HG03469 (cell line): ENCODE measurements around the gene PAOX.
"Not testable (repeated sequence)": the region's sequence is repeated elsewhere in the genome, so short reads cannot be mapped to it uniquely, and the experiment has no call there.

Experiments
- ATAC-seq: cut with Tn5 transposase; IDR thresholded peaks from one replicate; pipeline ENCODE4 v1.9.1; 2021; ENCODE audit warnings: mild to moderate bottlenecking, moderate library complexity, moderate number of reproducible peaks; ENCODE audit not compliant: unreplicated experiment

PAOX gene

DNA sequence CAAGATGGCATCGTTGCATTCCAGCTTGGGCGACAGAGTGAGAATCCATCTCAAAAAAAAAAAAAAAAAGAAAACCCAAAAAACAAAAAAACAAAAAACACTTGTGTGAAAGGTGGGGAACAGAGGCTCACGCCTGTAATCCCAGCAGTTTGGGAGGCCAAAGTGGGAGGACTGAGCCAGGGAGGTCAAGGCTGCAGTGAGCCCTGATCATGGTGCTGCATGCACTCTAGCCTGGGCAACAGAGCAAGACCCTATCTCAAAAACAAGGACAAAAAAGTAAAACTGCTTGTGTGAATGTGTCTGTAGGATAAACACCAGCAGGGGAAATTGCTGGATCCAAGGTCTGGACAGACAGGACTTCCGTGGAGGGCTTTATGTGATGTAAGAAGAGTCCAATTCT, 4.5 kb downstream of the PAOX start:
- ATAC-seq = no peak

DNA sequence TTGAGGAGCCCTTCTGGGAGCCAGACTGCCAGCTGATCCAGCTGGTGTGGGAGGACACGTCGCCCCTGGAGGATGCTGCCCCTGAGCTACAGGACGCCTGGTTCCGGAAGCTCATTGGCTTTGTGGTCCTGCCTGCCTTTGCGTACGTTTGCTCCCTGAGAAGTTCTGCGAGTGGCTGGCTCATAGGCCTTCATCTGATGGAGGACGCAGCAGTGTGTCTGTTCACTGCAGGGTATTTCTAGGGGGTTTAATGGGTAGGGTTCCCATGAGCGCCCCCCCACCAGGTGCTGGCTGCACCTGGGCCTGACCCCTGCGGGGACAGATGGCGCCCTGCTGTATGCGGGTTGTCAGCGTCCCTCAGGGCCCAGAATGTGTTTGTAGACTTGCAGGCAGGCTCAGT, 5.0 kb downstream of the PAOX start:
- no peak for ATAC-seq

DNA sequence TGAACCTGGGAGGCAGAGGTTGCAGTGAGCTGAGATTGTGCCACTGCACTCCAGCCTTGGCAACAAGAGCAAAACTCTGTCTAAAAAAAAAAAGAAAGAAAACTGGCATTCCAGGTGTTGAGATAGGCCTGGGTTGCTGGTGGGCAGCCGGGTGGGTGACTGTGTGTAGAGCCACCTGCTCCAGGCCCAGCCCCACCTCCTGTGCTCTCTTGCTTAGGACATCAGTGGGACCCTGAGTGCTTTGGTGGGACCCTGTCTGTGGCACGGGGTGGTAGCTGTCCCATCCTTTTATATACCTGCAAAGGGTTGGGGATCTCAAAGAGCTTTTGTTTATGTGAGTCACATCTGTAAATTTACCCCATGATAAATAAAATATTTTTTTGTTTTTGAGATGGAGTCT, 6.2 kb downstream of the PAOX start:
- no peak for ATAC-seq

DNA sequence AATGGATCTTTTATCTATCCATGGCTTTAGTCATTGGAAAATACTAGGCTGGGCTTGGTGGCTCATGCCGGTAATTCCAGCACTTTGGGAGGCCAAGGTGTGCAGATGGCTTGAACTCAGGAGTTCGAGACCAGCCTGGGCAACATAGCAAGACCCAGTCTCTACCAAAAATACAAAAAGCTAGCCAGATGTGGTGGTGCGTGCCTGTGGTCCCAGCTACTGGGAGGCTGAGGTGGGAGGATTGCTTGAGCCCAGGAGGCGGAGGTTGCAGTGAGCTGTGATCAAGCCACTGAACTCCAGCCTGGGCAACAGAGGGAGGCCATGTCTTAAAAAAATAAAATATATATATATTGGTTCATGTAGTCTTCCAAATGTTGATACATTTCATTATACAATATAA, 7.9 kb downstream of the PAOX start:
- not testable (repeated sequence) for ATAC-seq

DNA sequence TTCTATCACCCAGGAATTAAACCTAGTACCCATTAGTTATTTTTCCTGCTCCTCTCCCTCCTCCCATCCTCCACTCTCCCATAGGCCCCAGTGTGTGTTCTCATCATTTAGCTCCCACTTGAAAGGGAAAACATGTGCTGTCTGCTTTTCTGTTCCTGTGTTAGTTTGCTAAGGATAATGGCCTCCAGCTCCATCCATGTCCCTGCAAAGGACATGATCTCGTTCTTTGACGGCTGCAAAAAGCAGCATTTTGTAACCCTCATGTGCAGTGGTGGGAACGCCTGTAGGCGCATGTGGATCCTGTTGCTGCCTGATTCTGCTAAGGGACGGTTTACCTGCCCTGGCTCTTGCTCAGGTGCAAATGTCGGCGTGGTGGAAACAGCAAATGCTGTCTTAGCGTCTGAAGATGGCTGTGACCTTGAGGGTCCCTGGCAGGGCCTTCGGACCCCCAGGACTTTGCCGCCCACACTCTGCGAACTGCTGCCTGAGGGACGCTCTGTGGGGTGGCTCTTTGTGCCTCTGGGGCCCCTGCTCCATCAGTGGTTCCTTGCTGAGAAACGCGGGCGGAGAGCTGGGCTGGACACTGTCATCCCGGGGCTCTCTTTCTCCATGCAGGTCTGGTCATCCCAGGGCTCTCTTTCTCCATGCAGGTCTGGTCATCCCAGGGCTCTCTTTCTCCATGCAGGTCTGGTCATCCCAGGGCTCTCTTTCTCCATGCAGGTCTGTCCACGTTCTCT, 9.3 kb downstream of the PAOX start:
- ATAC-seq = no peak

DNA sequence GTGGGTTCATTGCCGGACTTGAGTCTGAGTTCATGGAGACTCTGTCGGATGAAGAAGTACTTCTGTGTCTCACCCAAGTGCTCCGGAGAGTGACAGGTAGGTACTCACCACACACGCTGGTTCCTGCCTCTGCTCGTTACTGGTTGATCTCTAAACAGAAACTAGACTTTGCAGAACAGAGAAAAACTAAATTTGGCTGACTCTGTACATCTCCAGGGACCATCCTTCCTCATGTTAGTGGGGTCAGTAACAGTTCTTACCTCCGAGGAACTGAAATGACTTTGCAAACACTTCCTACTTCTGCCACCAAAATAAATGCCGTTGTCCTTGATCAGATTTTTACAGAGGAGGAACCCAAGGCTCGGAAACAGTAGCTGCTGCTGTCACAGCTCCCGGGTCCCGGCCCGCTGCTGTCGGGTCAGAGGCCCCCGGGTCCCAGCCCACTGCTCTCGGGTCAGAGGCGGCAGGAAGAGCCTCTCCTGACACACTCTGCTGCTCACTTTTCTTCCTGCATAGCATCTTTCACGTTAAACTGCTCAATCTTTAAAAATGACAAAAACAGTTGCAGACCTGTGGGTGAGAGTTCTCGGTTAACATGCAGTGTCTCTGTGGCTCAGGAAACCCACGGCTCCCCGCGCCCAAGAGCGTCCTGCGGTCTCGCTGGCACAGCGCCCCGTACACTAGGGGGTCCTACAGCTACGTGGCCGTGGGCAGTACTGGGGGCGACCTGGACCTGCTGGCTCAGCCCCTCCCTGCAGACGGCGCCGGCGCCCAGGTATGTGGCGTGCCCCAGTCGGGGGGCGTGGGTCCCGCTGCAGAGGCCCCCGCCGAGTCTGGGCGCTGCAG, 10.1 kb downstream of the PAOX start:
- ATAC-seq = peak; percentile 81

DNA sequence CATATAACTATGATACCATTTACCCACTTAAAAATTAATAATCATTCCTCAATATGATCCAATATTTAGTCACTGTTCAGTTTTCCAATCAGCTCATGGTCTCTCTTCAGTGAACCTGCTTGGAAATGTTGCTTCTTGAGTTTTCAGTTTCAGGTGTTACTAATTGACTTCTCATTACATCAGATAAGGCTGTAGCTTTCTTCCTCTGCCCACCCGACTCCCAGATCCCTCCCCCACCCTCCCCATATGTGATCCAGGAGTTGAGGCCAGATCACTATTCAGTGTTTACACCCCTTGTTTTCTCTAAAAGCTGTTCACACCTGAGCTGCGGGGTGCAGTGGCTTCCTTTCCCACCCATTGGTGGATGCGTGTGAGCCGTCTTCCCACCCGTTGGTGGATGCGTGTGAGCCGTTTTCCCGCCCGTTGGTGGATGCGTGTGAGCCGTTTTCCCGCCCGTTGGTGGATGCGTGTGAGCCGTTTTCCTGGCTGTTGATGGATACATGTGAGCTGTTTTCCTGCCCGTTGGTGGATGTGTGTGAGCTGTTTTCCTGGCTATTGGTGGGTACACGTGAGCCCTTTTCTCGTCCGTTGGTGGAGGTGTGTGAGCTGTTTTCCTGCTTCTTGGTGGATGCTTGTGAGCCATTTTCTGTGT, 11.7 kb downstream of the PAOX start:
- no peak for ATAC-seq

DNA sequence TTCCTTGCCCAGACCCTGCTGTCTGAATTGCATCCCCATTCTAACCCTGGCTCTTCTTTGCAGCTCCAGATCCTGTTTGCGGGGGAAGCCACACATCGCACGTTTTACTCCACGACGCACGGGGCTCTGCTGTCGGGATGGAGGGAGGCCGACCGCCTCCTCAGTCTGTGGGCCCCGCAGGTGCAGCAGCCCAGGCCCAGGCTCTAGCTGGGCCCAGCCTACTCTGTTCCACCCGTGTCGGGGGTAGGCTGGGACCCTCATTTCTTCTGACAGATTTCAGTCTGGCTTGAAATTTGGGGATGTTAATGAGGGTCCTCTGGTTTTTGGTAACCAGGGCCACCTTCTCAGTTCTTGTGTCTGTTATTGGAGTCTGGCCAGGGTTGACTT, 12.2 kb downstream of the PAOX start:
- no peak for ATAC-seq

DNA sequence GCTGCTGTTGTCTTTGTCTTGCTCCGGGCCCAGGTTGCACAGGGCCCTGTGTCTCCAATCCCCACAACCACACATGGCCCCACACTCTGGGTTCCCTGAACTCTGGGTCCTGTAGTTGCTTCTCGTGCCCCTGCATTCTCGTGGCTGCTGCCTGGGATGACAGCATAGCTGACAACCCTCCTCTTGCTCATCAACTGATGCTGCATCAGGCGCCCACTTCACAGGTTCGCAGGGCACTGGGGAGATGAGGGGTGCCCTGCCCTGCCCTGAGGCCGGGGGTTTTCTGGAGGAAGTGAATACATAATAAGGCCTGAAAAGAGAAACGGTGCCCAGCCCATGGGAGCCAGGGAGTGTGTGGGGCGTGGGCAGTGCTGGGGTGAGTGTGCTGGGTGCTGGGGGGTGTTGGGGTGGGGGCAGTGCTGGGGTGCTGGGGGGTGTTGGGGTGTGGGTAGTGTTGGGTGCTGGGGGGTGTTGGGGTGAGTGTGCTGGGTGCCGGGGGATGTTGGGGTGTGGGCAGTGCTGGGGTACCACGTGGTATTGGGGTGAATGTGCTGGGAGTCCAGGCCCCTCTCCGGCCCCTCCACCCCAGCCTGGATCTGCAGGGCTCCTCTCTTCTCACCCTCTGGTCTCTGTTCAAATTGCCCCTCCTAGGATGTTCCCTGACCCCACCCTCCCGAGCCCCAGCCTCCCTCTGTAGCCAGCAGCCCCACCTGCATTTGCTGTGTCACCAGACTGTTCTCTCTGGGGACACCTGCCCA, 12.9 kb downstream of the PAOX start:
- ATAC-seq = no peak

DNA sequence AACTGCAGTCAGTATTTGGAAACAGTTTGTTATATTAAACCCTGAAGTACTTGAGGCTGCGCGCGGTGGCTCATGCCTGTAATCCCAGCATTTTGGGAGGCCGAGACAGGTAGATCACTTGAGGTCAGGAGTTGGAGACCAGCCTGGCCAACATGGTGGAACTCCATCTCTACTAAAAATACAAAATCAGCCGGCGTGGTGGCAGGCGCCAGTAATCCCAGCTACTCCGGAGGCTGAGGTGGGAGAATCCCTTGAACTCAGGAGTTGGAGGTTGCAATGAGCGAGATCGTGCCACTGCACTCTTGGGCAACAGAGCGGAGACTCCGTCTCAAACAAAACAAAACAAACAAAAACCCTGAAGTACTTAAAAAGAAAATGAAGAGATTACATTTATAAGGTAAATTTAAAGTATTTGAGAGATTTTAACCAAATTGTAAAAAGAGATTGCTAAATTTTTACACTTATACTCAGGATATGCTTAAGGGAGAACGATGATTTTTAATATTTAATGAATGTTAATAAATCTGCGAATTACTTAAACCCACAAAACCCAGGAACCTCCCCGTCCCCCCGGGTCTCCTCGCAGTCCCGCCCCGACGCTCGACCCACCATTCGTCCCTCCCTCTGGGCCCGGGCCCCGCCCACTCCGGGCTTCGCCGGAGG, 14.5 kb downstream of the PAOX start:
- ATAC-seq = no peak

DNA sequence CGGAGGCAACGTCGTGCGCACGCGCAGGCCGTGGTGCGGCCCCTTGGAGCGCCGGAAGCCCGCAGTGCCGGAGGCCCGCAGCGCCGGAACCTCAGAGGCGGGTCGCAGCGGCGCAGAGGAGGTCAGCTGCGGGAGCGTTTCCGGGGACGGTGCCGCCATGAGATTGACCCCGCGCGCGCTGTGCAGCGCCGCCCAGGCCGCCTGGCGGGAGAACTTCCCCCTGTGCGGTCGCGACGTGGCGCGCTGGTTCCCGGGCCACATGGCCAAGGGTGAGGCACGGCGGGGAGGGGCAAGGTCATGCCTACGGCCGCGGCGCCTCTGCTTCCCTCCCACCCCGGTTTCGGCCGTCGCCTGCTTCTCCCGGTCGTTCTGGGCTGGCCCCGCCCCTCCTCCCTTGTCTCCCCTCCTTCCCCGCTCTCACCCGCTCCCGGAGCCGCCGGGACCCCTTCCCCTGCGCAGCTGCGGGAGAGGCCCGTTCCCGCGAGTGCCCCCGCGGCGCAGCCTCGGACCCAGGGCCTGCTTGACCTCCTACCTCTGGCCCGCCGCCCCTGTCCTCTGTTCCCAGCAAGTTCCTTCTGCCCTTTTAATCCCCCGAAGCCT, 15.1 kb downstream of the PAOX start, which contains the start of gene MTG1:
TSS of gene MTG1 (plus strand) at position 94 of the 600 bp plus-strand sequence. CDS start at position 158, 64 bp downstream.
- peak; percentile 44 for ATAC-seq

DNA sequence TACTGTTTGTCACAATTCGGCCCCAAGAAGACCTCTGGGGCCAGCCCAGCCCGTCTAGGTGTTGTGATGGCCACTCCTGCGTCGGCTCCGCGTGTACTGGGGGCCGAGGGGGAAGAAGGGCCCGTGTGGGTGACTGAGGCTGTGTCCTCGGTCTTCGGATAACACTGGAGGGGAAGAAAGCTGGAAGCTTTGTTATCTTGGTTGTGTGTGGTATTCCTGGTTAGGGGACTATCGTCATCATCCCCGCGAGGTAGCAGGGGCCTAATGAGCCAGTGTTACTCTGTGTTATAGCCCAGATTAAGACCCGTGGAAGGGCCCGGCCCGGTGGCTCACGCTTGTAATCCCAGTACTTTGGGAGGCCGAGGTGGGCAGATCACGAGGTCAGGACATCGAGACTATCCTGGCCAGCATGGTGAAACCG, 15.7 kb downstream of the PAOX start:
- ATAC-seq = no peak

DNA sequence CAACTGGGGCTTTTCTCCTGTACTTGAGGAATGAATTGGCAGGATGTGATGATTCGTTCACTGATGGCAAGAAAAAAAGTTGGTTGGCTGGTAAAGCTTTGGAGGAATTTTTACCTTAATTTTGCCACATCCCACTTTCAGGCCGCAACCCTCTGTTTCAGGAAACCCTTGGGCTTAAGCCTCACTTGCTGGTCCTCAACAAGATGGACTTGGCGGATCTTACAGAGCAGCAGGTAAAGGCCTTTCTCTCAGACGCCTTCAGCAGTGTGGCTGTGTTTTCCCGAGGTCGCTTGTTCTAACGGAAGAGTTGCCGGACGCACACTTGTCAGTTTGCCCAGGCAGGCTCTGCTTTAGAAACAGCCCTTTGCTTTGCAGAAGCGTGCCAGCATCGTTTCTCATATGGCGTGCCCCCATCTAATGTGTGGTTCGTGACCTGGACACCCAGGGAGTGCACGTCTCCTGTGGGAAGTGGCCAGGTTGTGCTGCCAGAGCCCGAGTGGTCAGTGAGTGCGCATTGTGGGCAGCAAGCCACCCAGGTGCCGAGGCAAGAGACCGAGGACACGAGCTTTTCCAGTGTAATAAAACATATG, 17.1 kb downstream of the PAOX start:
- ATAC-seq = no peak

DNA sequence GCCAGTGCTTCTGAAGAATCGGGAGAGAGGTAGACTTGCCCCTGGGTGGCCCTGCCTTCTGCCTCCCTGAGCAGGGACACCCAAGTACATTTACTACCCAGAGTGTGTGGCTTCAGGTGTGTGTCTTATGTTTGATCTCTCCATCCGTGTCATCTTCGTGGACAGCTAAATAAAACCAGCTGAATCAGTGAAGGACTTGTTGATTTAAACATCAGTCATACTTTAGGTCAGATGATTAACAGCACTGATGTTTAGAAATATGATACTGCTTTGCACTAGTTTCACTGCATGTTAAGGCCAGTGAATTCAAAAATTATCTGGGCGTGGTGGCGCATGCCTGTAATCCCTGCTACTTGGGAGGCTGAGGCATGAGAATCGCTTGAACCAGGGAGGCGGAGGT, 18.9 kb downstream of the PAOX start:
- no peak for ATAC-seq

DNA sequence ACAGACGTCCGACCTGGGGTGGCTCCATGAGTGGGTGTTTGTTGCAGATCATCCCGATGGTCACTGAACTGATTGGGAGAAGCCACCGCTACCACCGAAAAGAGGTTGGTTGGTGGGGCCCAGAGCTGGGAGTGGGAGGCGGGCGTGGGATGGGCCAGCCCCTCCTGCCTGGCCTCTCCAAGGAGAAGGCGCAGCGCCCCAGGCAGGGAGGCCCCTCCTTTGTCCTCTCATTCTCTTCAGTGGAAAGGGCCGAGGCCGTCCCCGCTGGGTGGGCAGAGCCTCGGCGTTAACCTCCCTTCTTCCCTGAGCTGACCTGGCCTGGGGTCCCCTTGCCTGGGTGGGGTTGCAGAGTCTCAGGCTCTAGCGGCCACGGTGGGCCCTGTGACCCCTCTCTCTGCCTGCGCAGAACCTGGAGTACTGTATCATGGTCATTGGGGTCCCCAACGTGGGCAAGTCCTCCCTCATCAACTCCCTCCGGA, 20.1 kb downstream of the PAOX start:
- no peak for ATAC-seq

DNA sequence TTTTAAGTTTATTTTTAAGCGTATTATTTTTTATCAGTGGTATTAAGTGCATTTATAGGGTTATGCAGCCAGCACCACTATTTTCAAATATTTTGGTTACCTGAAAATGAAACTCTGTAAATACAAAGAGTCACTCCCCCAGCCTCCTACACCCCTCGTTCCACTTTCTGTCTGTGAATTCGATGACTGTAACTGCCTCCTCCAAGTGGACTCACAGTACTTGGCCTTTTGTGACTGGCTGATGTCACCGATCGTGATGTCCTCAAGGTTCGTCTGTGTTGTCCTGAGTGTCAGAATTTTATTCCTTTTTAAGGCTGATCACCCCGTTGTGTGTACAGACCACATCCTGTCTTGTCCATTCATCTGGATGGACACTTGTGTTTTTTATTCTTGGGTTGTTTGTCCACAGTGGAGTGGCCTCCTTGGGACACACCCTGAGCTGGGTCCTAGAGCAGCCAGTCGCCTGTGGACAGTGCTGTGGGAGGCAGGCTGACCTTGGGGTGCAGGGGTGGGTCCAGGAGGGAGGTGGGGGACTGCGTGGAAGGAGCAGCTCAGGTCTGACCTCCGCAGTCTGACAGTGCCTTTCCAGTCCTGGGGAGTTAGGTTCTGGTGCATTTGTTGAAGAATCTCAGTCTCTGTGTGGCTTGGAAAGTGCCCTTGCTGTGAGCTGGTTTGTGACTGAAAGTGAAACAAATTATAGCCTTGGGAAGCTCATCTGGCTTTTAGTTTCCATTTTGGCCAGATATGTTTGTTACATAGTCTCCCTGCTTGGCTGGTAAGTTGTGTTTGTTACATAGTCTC, 21.8 kb downstream of the PAOX start:
- ATAC-seq = peak; percentile 49

DNA sequence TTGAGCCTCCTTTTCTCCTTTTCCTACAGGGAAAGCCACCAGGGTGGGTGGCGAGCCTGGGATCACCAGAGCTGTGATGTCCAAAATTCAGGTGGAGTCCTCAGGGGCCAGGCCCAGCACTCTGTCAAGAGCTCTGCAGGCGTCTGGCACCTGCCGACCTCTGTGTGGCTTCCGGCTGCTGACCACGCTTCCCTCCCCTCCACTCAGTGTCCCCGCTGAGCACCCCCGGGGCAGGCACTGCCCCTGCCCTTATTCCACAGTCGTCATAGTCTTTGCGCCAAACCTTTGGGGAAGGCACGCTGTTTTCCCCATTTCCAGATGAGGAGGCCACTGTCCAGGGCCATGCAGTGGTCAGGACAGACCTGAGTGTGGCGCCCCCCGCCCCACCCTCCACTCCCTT, 22.4 kb downstream of the PAOX start:
- ATAC-seq = no peak

DNA sequence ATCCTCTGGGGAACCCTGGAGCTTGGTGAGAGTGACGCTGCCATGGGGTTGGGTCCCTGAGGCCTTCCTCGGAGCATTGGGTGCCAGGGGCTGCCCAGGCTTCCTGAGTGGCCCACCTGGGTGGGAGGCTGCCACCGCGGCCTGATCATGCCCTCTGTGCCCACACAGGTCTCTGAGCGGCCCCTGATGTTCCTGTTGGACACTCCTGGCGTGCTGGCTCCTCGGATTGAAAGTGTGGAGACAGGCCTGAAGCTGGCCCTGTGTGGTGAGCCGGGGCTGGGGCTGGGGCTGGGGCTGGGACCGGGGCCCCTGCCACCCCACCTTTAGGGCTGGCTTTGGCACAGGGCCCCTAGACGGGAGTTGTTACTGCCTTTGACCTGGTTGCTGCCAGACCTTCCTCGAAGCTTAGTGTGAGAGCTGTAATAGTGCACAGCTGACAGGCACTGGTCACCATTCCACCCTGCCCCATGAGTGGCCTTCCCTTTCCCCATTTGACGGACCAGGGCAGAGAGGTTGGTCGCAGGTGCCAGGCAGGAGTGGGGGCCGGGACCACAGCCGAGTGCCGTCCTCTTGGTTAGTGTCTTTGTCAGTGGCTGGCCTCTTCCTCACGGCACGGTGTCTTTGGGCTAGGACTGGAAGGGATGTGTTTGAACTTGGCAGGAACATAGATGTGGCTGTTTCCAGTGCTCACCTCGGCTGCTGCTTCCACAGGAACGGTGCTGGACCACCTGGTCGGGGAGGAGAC, 23.1 kb downstream of the PAOX start:
- ATAC-seq = no peak
